HG03571 (cell line): Measurements from ENCODE around the gene PLOD2.

Experiments used
- ATAC-seq: cut with Tn5 transposase; IDR thresholded peaks from one replicate; pipeline ENCODE4 v1.9.1; 2021; ENCODE audit not compliant: unreplicated experiment

Gene PLOD2

DNA sequence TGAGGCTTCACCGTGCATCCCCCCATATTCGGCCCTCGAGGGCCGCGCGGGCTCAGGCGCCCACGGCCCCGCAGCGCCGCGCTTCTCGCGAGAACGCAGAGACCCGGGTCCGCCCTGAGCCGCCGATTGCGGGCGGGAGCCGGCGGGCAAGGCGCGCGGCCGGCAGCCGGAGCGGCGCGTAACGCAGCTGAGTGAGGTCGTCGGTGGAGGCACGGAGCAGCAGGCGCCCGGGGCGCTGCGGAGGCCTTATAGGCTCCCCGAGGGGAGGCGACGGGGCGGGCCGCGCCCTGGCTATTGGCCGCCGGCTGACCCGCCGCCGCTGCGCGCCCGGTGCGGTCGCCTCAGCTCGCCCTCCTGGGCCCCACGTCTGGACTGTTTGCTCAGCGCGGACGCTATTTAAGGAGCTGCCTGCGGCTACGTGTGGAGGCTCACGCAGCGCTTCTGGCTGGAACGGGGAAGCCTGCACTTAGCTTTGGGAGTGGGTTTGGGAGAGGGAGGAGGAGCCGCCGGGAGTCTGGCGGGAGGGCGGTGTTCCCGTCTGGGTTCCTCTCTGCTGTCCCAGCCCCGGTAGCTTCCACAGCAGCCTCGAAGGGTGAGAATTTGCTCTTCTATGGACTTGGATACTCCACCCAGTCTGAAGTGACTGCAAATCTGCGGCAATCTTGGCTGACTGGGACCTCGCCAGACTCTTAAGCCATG, at the start of gene PLOD2:
TSS of gene PLOD2 (minus strand) at position 221 of the 699 bp plus-strand sequence. CDS start at position 26, 195 bp downstream.
- no peak for ATAC-seq

- no peak for ATAC-seq
Measured at GRCh38 chr3:146209371-146209770, 48.4 kb upstream of the PLOD2 start.

DNA sequence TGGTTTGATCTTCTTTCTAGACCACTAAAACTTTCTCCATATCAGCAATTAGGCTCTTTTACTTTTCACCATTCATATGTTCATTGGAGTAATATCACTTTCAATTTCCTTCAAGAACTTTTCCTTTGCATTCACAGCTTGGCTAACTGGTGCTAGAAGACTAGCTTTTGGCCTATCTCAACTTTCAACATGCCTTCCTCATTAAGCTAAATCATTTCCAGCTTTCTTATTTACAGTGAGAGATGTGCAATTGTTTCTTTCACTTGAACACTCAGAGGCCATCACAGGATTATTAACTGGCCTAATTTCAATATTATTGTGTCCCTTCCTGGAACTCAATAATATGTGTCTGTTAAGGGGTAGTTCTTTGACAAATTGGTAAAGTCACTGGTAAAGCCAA, 42.8 kb upstream of the PLOD2 start:
- no peak for ATAC-seq

DNA sequence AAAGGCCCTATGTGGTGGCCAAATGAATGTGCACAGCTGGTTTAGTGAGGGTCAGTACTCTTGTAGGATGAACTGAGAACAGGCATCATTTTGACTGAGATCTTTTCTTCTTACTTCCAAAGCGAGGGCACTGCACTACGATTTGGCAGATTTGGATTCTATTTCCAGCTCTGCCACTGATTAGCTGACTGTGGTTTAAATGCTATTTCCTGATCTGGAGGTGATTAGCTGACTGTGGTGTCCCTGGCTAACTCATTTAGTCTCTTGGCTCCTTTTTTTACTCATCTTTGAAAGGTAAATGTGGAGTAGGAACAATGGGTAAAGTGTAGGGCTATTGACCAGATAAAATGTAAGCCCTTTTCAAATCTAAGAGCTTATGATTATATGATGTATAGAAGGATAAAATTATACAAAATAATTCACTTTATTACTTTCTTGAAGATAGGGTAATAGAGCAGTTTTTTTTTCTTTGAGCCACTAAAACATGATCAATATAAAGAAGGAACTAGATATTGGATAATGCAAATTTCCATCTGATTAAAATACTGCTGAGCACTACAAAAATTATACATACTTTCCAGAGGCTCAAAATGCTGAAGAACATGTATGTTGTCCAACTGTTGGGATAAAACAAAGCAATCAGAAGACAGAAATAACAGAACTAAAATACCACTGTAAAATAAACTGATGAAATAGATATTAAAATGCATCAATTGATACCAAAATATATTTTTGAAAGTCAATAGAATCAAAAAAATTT, 39.7 kb upstream of the PLOD2 start:
- no peak for ATAC-seq

DNA sequence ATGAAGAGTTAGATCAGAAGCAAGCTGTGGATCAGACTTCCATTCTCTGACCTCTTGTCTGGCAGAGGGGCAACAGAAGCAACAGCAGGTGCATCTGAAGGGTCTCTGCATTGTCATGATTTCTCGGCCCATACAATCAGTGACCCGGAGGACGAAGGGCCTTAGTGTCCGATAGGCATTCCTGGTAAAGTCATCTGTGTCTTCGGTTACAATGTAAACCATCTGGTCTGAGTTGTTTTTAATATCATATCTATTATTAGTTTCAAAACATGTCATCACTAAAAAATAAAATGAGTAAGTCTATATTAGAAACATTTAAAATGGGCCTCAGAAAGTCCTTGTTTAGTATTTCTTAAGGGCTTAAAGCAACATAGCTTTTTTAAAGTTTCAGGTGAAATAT, 38.8 kb upstream of the PLOD2 start:
- ATAC-seq, result no peak

DNA sequence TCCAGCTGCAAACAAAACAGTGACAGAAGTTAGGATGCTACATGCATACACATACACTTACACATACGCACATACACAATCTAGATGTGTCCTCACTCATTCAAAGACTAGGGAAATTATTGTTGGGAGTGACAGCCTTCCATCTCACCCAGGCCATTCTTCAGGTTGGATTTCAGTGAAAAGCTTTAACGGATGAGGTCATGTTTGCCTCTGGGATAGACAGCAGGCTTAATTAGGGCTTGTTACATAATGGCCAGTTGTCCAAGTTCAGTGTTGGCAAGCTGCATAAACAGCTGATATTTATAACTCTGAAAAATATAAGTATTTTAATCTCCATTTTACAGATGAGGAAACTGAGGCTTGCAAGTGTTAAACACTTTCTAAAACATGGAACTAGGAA, 35.8 kb upstream of the PLOD2 start:
- no peak for ATAC-seq

DNA sequence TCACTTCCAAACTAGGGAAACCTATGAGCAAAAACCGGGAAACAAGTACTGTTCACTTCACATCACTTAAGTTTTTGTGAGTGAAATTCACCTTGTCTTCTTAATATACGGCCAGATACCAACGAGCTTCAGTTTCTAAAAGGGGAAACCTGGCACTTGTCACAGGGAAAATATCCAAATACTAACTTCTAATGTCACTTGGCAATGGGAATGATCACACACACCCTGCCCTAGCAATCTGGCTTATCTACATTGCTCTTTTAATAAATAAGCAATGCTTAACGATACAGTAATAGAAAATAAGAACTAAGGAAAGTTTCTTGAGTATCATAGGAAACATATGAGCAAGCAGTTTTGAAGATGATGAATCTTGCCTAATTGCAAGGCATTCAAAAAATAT, 34.6 kb upstream of the PLOD2 start:
- ATAC-seq, result no peak

- ATAC-seq, result no peak
Measured at GRCh38 chr3:146195030-146195429, 34.0 kb upstream of the PLOD2 start.

GRCh38 chr3:146191051-146191450, 30.1 kb upstream of the PLOD2 start:
- no peak for ATAC-seq

DNA sequence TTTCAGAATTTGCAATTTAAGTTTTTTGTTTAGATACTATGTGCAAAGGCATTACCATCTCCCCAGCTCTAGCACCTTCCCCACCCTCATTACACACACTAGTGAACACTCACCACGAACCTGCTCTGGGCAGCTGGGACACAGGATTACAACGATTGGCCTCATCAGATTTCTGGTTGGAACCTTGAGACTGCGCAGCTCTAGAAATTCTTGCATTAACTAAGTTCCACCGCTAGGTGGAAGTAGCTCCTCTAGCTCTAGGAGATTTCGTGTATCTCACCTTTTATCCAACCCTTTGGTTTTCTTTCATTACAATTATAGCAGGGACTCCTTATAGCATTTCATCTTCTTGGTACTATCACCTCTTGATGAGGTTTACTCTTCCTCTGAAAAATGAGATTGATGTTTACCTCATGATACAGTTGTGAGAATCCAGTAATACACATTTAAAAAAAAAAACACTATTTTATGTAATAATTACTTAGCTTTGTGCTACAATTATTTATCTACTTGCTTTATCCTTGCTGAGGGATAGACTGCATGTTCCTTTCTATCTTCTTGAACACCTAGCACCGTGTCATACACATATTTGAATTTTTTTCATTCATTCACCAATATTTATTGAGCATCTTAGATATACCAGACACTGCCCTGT, 28.7 kb upstream of the PLOD2 start:
- ATAC-seq, result peak; percentile 92

DNA sequence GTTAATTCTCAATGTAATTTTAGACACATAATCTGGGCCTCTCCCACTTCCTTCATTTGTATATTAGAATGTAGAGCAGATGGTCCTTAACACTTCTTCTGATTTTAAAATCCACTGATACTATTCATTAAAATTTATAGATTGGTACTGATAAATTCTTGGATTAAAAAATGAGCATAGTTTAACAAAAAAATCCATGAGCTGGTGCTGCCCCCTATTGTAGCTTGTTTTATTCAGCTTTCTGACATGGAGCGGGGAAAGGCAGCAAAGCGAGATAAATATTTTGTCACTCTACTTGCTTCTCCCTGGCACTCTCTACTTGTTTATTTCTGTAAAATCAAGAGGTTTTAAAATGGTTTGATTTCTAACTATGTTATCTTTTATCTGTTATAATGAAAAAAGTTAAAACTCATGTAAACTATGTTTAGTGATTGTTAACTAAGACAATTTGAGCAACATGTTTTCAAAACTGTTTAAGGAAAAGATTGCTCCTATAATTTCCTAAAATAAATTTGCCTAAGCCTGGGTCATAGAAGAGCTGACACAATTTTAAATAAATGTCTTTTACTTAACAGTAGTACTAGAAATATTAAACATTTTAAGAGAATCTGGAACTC, 26.5 kb upstream of the PLOD2 start:
- ATAC-seq, result no peak

GRCh38 chr3:146184241-146185015, 23.4 kb upstream of the PLOD2 start:
- no peak for ATAC-seq

DNA sequence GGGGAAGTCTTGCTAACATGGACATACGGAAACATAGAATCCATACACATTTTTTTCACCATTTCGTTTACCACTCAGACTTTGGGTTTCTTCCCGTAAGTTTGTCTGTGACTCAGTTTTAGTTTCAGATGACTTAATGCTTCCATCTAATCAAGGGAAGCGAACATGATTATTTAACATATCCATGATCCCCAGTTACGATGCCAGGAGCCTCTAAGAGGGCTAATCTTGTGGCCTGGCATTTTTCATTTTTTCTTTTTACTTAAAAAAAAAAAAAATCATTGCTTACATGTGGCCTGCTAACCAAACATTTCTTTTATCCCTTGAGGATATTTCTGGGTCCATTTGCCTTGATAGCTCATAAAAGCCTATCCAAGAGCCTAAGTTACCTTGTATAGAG, 20.2 kb upstream of the PLOD2 start:
- ATAC-seq, result no peak

- no peak for ATAC-seq
Measured at GRCh38 chr3:146180376-146180775, 19.4 kb upstream of the PLOD2 start.

GRCh38 chr3:146178006-146178689, 17.2 kb upstream of the PLOD2 start:
- no peak for ATAC-seq

DNA sequence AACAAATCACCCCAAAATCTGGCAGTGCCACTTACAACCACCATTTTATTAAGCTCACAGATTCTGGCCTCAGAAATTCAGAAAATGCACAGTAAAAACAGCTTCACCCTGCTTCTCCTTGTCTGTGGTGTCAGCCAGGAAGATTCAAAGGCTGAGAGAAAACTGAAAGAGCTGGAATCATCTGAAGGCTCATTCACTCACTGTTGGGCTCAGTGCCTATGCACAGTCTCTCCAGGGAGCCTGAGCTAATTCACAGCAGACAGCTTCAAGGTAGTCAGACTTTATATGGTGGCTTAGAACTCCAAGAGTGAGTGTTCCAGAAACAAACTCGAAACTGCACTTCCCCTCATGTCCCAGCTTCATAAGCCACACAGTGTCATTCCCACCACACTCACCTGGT, 16.5 kb upstream of the PLOD2 start:
- ATAC-seq, result no peak

- ATAC-seq, result no peak
Measured at GRCh38 chr3:146177072-146177471, 16.1 kb upstream of the PLOD2 start.

GRCh38 chr3:146172586-146172985, 11.6 kb upstream of the PLOD2 start:
- no peak for ATAC-seq

DNA sequence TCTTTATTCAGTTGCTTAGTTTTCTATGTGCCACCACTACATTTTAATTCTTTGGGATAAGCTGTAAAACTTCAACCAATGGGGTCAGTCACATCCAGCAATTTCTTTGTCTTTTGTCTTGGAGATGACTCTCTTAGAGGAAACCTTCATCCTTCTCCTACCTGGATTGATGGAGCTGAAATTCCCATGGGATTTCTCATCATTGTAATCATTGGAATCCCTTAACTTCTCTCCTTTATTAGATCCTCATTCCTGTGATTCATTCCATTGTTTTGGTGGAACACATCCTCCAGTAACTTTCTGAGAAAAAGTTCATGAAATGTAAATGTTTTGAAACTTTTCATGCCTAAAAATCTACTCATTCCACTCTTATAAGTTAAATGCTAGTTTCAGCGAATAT, 9.6 kb upstream of the PLOD2 start:
- ATAC-seq, result no peak

- ATAC-seq, result no peak
Measured at GRCh38 chr3:146169891-146170290, 8.9 kb upstream of the PLOD2 start.
